ENCODE measurements around the gene VEGFA.

The VEGFA gene

DNA sequence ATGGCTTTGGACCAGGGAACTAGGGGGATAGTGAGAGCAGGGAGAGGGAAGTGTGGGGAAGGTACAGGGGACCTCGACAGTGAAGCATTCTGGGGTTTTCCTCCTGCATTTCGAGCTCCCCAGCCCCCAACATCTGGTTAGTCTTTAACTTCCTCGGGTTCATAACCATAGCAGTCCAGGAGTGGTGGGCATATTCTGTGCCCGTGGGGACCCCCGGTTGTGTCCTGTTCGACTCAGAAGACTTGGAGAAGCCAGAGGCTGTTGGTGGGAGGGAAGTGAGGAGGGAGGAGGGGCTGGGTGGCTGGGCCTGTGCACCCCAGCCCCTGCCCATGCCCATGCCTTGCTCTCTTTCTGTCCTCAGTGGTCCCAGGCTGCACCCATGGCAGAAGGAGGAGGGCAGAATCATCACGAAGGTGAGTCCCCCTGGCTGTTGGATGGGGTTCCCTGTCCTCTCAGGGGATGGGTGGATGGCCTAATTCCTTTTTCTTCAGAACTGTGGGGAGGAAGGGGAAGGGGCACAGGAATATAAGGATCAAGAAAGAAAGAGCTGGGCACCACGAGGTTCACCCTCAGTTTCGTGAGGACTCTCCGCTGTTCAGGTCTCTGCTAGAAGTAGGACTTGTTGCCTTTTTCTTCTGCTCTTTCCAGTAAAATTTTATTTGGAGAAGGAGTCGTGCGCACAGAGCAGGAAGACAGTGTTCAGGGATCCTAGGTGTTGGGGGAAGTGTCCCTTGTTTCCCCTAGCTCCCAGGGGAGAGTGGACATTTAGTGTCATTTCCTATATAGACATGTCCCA is 4.2 kb downstream of the VEGFA start:
- FAIRE-seq: no peak

GRCh38 chr6:43774776-43775534 is 4.9 kb downstream of the VEGFA start:
- no peak for FAIRE-seq

DNA sequence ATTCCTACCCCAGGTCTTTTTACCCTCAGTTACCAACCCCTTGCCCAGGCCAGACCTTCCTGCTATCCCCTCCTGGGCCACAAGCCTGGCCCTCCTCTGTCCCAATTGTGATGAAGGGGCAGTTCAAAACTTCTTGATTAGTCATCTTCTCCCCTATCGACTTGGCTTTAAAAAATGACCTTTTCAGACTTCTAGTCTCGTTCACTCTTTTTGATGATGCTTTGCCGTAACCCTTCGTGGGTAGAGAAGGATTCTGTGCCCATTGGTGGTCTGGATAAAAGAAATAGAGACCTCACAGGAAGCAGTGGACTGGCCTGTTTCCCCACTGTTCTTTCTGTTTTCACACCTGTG is 5.5 kb downstream of the VEGFA start:
- FAIRE-seq: no peak

- FAIRE-seq: no peak
These were observed 6.2 kb downstream of the VEGFA start for GRCh38 chr6:43776115-43776798.

GRCh38 chr6:43776799-43777776 is 7.1 kb downstream of the VEGFA start:
- no peak for FAIRE-seq

GRCh38 chr6:43778131-43778855 is 8.3 kb downstream of the VEGFA start:
- no peak for FAIRE-seq

DNA sequence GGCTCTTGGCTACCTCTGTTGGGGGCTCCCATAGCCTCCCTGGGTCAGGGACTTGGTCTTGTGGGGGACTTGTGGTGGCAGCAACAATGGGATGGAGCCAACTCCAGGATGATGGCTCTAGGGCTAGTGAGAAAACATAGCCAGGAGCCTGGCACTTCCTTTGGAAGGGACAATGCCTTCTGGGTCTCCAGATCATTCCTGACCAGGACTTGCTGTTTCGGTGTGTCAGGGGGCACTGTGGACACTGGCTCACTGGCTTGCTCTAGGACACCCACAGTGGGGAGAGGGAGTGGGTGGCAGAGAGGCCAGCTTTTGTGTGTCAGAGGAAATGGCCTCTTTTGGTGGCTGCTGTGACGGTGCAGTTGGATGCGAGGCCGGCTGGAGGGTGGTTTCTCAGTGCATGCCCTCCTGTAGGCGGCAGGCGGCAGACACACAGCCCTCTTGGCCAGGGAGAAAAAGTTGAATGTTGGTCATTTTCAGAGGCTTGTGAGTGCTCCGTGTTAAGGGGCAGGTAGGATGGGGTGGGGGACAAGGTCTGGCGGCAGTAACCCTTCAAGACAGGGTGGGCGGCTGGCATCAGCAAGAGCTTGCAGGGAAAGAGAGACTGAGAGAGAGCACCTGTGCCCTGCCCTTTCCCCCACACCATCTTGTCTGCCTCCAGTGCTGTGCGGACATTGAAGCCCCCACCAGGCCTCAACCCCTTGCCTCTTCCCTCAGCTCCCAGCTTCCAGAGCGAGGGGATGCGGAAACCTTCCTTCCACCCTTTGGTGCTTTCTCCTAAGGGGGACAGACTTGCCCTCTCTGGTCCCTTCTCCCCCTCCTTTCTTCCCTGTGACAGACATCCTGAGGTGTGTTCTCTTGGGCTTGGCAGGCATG is 9.2 kb downstream of the VEGFA start:
- no peak for FAIRE-seq

- FAIRE-seq: no peak
These were observed 9.8 kb downstream of the VEGFA start for GRCh38 chr6:43779852-43780236.

DNA sequence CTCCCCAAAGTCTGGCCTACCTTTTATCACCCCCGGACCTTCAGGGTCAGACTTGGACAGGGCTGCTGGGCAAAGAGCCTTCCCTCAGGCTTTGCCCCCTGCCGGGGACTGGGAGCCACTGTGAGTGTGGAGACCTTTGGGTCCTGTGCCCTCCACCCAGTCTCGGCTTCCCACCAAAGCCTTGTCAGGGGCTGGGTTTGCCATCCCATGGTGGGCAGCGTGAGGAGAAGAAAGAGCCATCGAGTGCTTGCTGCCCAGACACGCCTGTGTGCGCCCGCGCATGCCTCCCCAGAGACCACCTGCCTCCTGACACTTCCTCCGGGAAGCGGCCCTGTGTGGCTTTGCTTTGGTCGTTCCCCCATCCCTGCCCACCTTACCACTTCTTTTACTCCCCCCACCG is 10.3 kb downstream of the VEGFA start:
- FAIRE-seq: no peak

- FAIRE-seq: no peak
These were observed 11.2 kb downstream of the VEGFA start for GRCh38 chr6:43780941-43781928.

DNA sequence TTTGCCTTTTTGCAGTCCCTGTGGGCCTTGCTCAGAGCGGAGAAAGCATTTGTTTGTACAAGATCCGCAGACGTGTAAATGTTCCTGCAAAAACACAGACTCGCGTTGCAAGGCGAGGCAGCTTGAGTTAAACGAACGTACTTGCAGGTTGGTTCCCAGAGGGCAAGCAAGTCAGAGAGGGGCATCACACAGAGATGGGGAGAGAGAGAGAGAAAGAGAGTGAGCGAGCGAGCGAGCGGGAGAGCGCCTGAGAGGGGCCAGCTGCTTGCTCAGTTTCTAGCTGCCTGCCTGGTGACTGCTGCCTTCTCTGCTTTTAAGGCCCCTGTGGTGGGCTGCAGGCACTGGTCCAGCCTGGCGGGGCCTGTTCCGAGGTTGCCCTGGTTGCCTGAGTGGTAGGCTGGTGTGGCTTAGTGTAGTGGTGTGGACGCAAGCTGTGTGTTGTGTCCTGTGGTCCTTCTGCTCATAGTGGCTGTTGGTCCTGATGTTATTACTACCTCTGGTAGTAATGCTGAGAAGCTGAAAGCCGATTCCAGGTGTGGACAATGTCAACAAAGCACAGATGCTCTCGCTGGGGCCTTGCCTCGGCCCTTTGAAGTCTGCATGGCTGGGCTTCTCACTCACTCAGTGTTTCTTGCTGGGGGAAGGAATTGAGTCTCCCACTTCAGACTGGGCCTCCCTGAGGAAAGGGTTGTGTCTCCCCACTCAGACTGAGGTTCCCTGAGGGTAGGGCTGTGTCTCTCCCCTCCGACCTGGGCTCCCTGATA is 12.1 kb downstream of the VEGFA start:
- no peak for FAIRE-seq

DNA sequence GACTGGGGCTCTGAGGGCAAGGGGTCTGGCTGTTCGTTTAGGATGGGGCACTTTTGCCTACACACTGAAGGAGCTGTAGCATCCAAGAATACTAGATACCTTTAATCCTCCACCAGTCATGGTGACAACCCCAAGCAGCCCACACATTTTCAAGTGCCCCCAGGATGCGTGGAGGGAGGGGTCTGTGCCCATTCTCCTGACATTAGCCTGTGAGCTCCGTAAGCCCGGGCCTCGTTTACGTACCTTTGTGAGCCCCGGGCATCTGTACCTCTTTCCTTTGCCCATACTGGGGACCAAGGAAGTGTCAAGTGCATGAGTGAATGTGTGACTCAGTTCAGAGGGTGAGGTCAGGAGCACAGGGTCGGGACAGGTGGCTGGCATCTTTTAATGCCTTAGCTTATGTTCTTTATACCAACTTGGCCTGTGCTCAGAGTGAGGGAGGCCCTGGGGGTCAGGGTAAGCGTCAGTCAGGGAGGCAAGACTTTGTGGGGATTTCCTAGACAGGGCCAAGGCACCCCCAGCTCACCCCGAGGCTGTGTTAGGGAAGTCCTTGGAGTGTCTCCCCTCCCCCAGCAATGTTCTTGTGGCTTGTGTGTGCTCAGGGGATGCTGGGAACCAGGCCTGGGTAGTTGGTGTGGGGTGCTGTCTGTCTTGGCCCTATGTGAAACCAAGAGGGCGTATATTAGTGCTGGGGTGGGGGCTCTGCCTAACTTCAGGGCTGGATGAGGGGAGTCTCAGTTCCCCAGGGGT is 12.9 kb downstream of the VEGFA start:
- no peak for FAIRE-seq

- no peak for FAIRE-seq
These were observed 14.2 kb downstream of the VEGFA start for GRCh38 chr6:43784049-43784855.

DNA sequence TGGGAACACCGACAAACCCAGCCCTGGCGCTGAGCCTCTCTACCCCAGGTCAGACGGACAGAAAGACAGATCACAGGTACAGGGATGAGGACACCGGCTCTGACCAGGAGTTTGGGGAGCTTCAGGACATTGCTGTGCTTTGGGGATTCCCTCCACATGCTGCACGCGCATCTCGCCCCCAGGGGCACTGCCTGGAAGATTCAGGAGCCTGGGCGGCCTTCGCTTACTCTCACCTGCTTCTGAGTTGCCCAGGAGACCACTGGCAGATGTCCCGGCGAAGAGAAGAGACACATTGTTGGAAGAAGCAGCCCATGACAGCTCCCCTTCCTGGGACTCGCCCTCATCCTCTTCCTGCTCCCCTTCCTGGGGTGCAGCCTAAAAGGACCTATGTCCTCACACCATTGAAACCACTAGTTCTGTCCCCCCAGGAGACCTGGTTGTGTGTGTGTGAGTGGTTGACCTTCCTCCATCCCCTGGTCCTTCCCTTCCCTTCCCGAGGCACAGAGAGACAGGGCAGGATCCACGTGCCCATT is 15.3 kb downstream of the VEGFA start:
- no peak for FAIRE-seq

GRCh38 chr6:43785904-43786303 is 15.9 kb downstream of the VEGFA start:
- peak; percentile 72 for FAIRE-seq

DNA sequence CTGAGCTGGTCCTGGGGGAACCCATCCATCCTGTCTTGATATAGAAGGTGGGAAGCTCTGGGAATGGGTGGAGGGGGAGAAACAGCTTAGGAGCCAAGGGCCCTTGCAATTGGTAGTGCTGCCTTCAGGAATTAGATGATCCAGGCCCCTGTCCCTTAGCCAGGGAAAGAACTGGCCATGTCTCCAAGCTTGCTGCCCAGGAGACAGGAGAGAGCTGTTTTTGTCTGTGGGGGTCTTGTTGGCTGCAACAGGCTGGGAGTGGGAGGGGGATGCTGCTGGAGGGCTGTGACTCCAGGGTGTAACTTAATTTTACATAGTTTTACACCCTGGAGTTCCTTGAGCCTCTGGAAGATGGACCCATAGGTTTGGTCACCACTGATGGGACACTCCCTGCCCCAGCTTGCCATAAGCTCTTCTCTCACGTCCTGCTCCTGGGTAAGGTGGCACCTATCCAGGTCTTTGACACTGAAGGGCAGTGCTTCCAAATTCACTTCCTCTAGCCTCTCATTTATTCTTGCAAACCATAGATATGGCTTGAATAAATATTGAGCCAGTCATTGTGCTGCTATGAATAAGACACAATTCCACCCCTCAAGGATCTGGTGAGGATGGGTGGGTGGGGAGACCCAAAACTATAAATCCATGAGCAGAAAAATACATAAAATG is 16.8 kb downstream of the VEGFA start:
- FAIRE-seq: no peak
